Right lobe of liver (tissue), 4 donors: ENCODE measurements around the gene SRD5A1.

Experiments
- POLR2A ChIP-seq: fragments of 450-650 bp; IDR thresholded peaks from one replicate; pipeline ENCODE4 v1.6.1; 2017; ENCODE audit warnings: antibody characterized with exemption, mild to moderate bottlenecking
- TF ChIP-seq, protein P1 (sequence below), 4 donors: fragments of 200-600 bp in 3 of 4; fragments of 450-650 bp in 1 of 4; IDR thresholded peaks; one replicate each; pipeline versions ENCODE4 v1.5.1 to v1.8.0; 2016 to 2022; ENCODE audit warnings: antibody characterized with exemption in 4 of 4, mild to moderate bottlenecking in 2 of 4
- donor health status: DM: no; HTN: no; CAD: no.
- donor health status: DM: no; HTN: no; CAD: no.
- donor health status: DM: no; HTN: yes; CAD: no.

DNA sequence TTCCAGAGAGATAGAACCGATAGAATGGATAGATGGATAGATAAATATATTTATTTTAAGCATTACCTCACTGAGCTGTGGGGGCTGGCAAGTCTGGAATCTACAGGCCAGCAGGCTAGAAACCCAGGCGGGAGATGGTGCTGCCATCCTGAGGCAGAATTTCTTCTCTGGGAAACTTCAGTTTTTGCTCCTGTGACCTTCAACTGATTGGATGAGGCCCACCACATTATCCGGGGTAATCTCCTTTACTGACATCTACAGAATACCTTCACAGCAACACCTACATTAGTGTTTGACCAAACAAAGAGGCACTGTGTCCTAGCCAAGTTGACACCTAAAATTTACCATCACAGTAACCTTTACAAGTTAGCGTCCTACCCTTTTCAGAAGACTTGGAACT, 50.8 kb downstream of the SRD5A1 start:
- TF ChIP-seq, protein P1, sequence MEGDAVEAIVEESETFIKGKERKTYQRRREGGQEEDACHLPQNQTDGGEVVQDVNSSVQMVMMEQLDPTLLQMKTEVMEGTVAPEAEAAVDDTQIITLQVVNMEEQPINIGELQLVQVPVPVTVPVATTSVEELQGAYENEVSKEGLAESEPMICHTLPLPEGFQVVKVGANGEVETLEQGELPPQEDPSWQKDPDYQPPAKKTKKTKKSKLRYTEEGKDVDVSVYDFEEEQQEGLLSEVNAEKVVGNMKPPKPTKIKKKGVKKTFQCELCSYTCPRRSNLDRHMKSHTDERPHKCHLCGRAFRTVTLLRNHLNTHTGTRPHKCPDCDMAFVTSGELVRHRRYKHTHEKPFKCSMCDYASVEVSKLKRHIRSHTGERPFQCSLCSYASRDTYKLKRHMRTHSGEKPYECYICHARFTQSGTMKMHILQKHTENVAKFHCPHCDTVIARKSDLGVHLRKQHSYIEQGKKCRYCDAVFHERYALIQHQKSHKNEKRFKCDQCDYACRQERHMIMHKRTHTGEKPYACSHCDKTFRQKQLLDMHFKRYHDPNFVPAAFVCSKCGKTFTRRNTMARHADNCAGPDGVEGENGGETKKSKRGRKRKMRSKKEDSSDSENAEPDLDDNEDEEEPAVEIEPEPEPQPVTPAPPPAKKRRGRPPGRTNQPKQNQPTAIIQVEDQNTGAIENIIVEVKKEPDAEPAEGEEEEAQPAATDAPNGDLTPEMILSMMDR (IDR thresholded peaks at IDR 0.05): no peak
- no peak for TF ChIP-seq POLR2A
